Kasumi-1 (cell line): ENCODE results near the gene WIPI1.
"Not testable (repeated sequence)": the region's sequence is repeated elsewhere in the genome, so short reads cannot be mapped to it uniquely, and the experiment has no call there.

Experiments used
- DNase-seq, 2 experiments: peaks; one replicate each; lab custom pipeline; 2025; lab: John Stamatoyannopoulos, UW

Gene WIPI1

GRCh38 chr17:68437979-68438822 is 19.1 kb downstream of the WIPI1 start:
- DNase-seq: peak; percentile 69 to 76

GRCh38 chr17:68435876-68436842 is 21.1 kb downstream of the WIPI1 start:
- DNase-seq: peak; percentile 89 to 96

GRCh38 chr17:68435361-68435760 is 21.9 kb downstream of the WIPI1 start:
- DNase-seq: no peak

GRCh38 chr17:68433911-68434508 is 23.3 kb downstream of the WIPI1 start:
- no peak for DNase-seq

GRCh38 chr17:68433211-68433610 is 24.1 kb downstream of the WIPI1 start:
- DNase-seq: no peak

GRCh38 chr17:68432086-68432864 is 25.0 kb downstream of the WIPI1 start:
- no peak for DNase-seq

- peak; percentile 67 to 87 for DNase-seq
Measured at GRCh38 chr17:68431661-68432071, 25.6 kb downstream of the WIPI1 start.

GRCh38 chr17:68431045-68431608 is 26.2 kb downstream of the WIPI1 start:
- no peak for DNase-seq

- DNase-seq: no peak
Measured at GRCh38 chr17:68429881-68430280, 27.4 kb downstream of the WIPI1 start.

- no peak for DNase-seq
Measured at GRCh38 chr17:68428498-68429172, 28.7 kb downstream of the WIPI1 start.

GRCh38 chr17:68427575-68427974 is 29.7 kb downstream of the WIPI1 start:
- no peak for DNase-seq

- DNase-seq: no peak
Measured at GRCh38 chr17:68425979-68426378, 31.3 kb downstream of the WIPI1 start.

- DNase-seq: no peak
Measured at GRCh38 chr17:68424861-68425260, 32.4 kb downstream of the WIPI1 start.

- no peak for DNase-seq
Measured at GRCh38 chr17:68424203-68424602, 33.1 kb downstream of the WIPI1 start.

- DNase-seq: no peak
Measured at GRCh38 chr17:68423251-68423650, 34.0 kb downstream of the WIPI1 start.

- no peak for DNase-seq
Measured at GRCh38 chr17:68422821-68423220, 34.5 kb downstream of the WIPI1 start.

GRCh38 chr17:68421486-68421885 is 35.8 kb downstream of the WIPI1 start:
- DNase-seq: no peak

GRCh38 chr17:68420065-68420464 is 37.2 kb downstream of the WIPI1 start:
- no peak for DNase-seq

GRCh38 chr17:68418876-68419275 is 38.4 kb downstream of the WIPI1 start:
- no peak for DNase-seq

GRCh38 chr17:68417317-68417716 is 40.0 kb downstream of the WIPI1 start:
- no peak for DNase-seq

- not testable (repeated sequence) for DNase-seq
Measured at GRCh38 chr17:68414901-68415300, 42.4 kb downstream of the WIPI1 start.
